Cardiac muscle cell (in vitro differentiated cells and primary cell): ENCODE results near the gene NCOR2. TPM values are rescaled to one million over a fixed set of nuclear protein-coding genes. Genes with fewer than 3 reads are reported as not detected.
A peak's percentile ranks its signal among the peaks of the same experiment; 100 is the strongest.

Experiments used
- DNase-seq, 2 donors: peaks; one replicate each; pipeline versions ENCODE4 v3.0.0 to v3.0.0-alpha.2; 2010 to 2017; ENCODE audit warnings: low read depth in 1 of 2, low spot score in 1 of 2
- H3K27ac ChIP-seq: fragments of 200-600 bp; sonication (generic); 2 replicates; pipeline ENCODE4 v1.5.1; 2016
- H3K27me3 ChIP-seq: fragments of 200-600 bp; sonication (generic); 2 replicates; pipeline ENCODE4 v1.6.0; 2016; ENCODE audit warnings: control low read depth
- H3K36me3 ChIP-seq: fragments of 200-600 bp; sonication (generic); 2 replicates; pipeline ENCODE4 v1.5.1; 2016; ENCODE audit warnings: control low read depth
- H3K4me1 ChIP-seq: fragments of 200-600 bp; sonication (generic); 2 replicates; pipeline ENCODE4 v1.8.1; 2017; ENCODE audit warnings: low read depth, mild to moderate bottlenecking, mixed run types
- H3K4me3 ChIP-seq: fragments of 200-600 bp; sonication (generic); 2 replicates; pipeline ENCODE4 v1.5.1; 2016; ENCODE audit warnings: mild to moderate bottlenecking
- H3K9me3 ChIP-seq: fragments of 200-600 bp; sonication (generic); 2 replicates; pipeline ENCODE4 v1.5.1; 2017; ENCODE audit warnings: low read depth, mild to moderate bottlenecking, control low read depth
- polyA plus RNA-seq: library from polyadenylated mRNA; unstranded; fragments of >200 nt; fragmentation: Nextera tagmentation; extraction: Ambion mirVana; gene quantifications from 2 replicates; pipeline ENCODE4 v1.2.1, GENCODE V29; 2016
- total RNA-seq: library from RNA; depleted of rRNA; stranded (reverse); fragments of >200 nt; gene quantifications from 2 replicates; pipeline ENCODE4 v1.2.3, GENCODE V29; 2016
- TF ChIP-seq, protein P1 (sequence below): IDR thresholded peaks from 2 replicates; pipeline ENCODE4 v1.5.1; 2012; ENCODE audit warnings: low read depth, mild to moderate bottlenecking, low read length

NCOR2 gene
- total and polyA plus RNA-seq, 2 experiments from 2014 or later: 98.5 to 113 TPM

DNA sequence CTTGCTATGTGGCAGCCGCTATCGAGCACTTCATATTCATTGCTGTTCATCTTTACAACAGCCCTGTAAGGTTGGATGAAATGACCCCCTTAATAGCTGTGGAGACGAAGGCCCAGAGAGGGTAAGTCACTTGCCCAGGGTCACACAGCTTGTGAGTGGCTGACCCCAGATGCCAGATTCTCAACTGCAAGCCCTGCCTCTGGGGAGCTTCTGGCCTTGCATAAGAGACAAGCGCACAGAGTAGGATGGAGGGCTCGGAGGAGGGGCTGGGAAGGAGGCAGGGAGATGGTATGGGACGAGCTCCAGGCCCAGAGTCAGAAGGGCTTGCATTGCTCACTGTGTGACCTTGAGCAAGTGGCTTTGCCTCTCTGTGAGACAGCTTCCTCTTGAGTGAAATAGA is 27.4 kb upstream of the NCOR2 start:
- Histone ChIP-seq H3K27ac (no peak overlapping the region), H3K4me1 (no peaks in the 10 kb centered on the region), H3K36me3 (no peaks in the 10 kb centered on the region), H3K9me3 (no peaks in the 10 kb centered on the region), H3K27me3 (no peaks in the 10 kb centered on the region), H3K4me3 (no peak overlapping the region)
- no peak for DNase-seq
- TF ChIP-seq, protein P1, sequence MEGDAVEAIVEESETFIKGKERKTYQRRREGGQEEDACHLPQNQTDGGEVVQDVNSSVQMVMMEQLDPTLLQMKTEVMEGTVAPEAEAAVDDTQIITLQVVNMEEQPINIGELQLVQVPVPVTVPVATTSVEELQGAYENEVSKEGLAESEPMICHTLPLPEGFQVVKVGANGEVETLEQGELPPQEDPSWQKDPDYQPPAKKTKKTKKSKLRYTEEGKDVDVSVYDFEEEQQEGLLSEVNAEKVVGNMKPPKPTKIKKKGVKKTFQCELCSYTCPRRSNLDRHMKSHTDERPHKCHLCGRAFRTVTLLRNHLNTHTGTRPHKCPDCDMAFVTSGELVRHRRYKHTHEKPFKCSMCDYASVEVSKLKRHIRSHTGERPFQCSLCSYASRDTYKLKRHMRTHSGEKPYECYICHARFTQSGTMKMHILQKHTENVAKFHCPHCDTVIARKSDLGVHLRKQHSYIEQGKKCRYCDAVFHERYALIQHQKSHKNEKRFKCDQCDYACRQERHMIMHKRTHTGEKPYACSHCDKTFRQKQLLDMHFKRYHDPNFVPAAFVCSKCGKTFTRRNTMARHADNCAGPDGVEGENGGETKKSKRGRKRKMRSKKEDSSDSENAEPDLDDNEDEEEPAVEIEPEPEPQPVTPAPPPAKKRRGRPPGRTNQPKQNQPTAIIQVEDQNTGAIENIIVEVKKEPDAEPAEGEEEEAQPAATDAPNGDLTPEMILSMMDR: no peak

DNA sequence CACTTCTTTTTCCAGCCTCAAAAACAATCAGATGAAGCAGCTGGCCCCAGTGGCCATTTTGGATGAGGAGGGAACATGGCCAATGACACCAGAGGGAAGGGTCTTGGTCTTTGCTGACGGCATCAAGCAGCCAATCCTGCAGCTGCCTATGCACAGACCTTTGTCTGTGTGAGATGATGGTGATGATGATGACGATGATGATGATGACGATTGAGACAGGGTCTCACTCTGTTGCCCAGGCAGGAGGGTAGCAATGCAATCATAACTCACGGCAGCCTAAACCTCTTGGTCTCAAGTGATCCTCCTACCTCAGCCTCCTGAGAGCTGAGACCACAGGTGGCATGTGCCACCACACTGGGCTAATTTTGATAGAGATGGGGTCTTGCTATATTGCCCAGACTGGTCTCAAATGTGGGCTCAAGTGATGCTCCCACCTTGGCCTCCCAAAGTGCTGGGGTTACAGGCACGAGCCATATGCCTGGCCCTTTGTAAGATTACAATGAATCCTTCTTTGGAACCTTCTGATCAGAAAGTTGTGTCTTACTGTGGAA is 26.5 kb upstream of the NCOR2 start:
- no peaks in the 10 kb centered on the region for H3K27me3 ChIP-seq
- no peak overlapping the region for H3K27ac ChIP-seq
- DNase-seq: no peak
- H3K4me3 ChIP-seq: no peak overlapping the region
- H3K4me1 ChIP-seq: no peaks in the 10 kb centered on the region
- TF ChIP-seq, protein P1: no peak
- no peaks in the 10 kb centered on the region for H3K9me3 ChIP-seq
- H3K36me3 ChIP-seq: no peaks in the 10 kb centered on the region

DNA sequence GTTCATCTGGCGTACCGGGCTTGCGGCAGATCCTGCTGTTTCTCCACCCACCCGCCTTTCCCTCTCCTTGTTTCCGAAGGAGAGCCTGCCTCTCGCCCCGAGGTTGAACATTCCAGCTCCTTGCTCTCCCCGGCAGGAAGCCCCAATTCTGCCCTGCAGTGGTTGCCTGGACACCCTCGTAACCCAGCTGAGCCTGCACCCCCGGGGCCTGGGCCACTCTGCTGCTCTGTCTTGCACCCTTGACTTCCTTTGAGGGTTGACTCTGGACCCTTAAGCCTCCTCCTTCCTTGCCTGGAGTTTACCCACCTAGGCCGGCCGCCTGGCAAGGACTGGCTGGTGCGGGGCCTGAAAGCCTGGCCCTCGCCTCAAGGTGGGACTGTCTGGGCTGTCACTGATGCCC is 25.8 kb upstream of the NCOR2 start:
- Histone ChIP-seq H3K4me1 (no peaks in the 10 kb centered on the region), H3K27ac (no peak overlapping the region), H3K36me3 (no peaks in the 10 kb centered on the region), H3K4me3 (no peak overlapping the region), H3K9me3 (no peaks in the 10 kb centered on the region), H3K27me3 (no peaks in the 10 kb centered on the region)
- no peak for DNase-seq
- TF ChIP-seq, protein P1: no peak

DNA sequence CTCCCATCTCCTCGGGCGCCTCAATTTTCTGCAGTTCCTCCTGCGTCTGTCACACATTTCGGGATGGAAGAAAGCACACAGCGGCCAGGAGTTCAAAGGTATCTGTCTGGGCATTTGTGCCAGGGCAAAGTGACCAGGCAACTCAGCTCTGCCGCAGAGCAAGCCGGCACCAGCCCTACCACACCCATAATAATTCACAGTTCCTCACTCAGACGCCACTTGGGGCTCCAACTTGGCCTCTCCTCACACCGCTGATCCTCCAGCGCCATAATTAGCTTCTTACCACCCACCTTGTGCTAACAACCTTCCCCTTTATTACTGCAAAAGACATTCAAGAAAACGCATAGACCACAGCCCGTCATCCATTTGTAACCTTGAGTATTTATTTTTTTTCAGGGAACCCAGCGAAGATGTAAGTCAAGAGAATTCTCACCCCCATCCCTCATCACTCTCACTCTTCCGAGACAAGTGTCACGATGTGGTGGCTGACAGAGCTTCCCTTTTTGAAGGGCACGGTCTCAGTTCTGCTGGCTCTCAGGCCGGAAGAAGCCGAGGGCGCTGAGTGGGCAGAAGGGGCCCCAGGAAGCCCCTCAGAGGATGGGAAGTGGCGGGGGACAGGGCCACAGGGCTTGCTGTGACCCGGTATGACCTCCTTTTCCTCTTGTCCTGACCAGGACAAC is 25.2 kb upstream of the NCOR2 start:
- TF ChIP-seq, protein P1: no peak
- Histone ChIP-seq H3K27ac (no peak overlapping the region), H3K4me1 (no peaks in the 10 kb centered on the region), H3K36me3 (no peaks in the 10 kb centered on the region), H3K9me3 (no peaks in the 10 kb centered on the region), H3K27me3 (no peaks in the 10 kb centered on the region), H3K4me3 (no peak overlapping the region)
- DNase-seq: no peak

GRCh38 chr12:124592050-124592449 is 24.6 kb upstream of the NCOR2 start:
- DNase-seq: peak in 1 of 2 donors; percentile 42
- no peak overlapping the region for H3K4me3 ChIP-seq
- H3K27me3 ChIP-seq: no peaks in the 10 kb centered on the region
- H3K36me3 ChIP-seq: no peaks in the 10 kb centered on the region
- H3K9me3 ChIP-seq: no peaks in the 10 kb centered on the region
- no peaks in the 10 kb centered on the region for H3K4me1 ChIP-seq
- TF ChIP-seq, protein P1: no peak
- no peak overlapping the region for H3K27ac ChIP-seq
